ENCODE data around the gene PER2. TPM values are rescaled to one million over a fixed set of nuclear protein-coding genes. Genes with fewer than 3 reads are reported as not detected.
"Not testable (repeated sequence)": the region's sequence is repeated elsewhere in the genome, so short reads cannot be mapped to it uniquely, and the experiment has no call there.

PER2 gene, protein sequence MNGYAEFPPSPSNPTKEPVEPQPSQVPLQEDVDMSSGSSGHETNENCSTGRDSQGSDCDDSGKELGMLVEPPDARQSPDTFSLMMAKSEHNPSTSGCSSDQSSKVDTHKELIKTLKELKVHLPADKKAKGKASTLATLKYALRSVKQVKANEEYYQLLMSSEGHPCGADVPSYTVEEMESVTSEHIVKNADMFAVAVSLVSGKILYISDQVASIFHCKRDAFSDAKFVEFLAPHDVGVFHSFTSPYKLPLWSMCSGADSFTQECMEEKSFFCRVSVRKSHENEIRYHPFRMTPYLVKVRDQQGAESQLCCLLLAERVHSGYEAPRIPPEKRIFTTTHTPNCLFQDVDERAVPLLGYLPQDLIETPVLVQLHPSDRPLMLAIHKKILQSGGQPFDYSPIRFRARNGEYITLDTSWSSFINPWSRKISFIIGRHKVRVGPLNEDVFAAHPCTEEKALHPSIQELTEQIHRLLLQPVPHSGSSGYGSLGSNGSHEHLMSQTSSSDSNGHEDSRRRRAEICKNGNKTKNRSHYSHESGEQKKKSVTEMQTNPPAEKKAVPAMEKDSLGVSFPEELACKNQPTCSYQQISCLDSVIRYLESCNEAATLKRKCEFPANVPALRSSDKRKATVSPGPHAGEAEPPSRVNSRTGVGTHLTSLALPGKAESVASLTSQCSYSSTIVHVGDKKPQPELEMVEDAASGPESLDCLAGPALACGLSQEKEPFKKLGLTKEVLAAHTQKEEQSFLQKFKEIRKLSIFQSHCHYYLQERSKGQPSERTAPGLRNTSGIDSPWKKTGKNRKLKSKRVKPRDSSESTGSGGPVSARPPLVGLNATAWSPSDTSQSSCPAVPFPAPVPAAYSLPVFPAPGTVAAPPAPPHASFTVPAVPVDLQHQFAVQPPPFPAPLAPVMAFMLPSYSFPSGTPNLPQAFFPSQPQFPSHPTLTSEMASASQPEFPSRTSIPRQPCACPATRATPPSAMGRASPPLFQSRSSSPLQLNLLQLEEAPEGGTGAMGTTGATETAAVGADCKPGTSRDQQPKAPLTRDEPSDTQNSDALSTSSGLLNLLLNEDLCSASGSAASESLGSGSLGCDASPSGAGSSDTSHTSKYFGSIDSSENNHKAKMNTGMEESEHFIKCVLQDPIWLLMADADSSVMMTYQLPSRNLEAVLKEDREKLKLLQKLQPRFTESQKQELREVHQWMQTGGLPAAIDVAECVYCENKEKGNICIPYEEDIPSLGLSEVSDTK (N-terminal part only)
- 3.6 and 4.8 TPM in 2 replicates for total RNA-seq (2014; rRNA removed; shearing (Covaris generic))

- Histone ChIP-seq H3K36me3 (replicated peaks; ENCODE audit: control insufficient read depth, insufficient read depth, low read length) (no peaks in the 10 kb centered on the region), H3K27me3 (ENCODE audit: control insufficient read depth, insufficient read depth, low read length) (no peaks in the 10 kb centered on the region), H3K4me3 (ENCODE audit: insufficient read depth, low read depth, low read length) (peak within 1 kb of the TSS; percentile 80)
- DNase-seq = peak; percentile 88
These were observed at the start of gene PER2 for GRCh38 chr2:238287737-238288649. PER2 (minus strand) TSS chr2:238288610; CDS start chr2:238277936, 10,674 bp downstream.

GRCh38 chr2:238337846-238338245 is 49.4 kb upstream of the PER2 start:
- Histone ChIP-seq H3K4me3 (ENCODE audit: insufficient read depth, low read depth, low read length) (no peak overlapping the region), H3K36me3 (replicated peaks; ENCODE audit: control insufficient read depth, insufficient read depth, low read length) (no peaks in the 10 kb centered on the region; the same call in none of the 2 replicates), H3K27me3 (ENCODE audit: control insufficient read depth, insufficient read depth, low read length) (no peaks in the 10 kb centered on the region)
- no peak for DNase-seq

DNA sequence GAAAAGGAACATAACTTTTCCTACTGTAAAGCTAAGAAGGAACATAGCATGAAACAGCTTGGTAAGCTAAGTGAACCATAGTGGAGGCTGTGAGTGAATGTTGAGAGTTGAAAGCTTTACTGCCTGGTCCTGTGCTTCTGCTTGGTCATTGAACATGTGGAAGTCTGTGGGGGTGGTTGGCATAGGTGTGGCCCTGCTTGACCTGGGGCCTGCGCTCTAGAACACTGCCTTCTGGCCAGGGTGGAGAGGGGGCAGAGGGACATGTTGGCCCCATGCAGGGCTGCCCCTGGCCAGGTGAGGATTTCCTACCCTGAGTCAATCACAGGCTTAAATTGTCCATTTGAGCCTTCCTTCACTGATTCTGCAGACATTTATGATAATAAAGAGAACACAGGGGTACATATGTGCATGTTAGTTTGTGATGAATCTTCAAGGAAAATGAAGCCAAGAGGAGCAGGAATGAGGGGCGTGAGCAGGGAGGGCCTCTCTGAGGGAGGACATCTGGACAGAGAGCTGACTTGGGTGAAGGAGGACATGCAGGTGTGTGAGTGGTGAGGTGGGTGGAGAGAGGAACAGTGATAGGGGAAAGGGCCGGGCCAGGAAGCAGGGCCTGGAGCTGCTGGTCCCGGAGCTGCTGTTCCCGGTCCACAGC is 48.5 kb upstream of the PER2 start:
- H3K36me3 ChIP-seq (replicated peaks; ENCODE audit: control insufficient read depth, insufficient read depth, low read length) = no peaks in the 10 kb centered on the region; the same call in none of the 2 replicates
- no peak for DNase-seq
- no peak overlapping the region for H3K4me3 ChIP-seq (ENCODE audit: insufficient read depth, low read depth, low read length)
- no peaks in the 10 kb centered on the region for H3K27me3 ChIP-seq (ENCODE audit: control insufficient read depth, insufficient read depth, low read length)

DNA sequence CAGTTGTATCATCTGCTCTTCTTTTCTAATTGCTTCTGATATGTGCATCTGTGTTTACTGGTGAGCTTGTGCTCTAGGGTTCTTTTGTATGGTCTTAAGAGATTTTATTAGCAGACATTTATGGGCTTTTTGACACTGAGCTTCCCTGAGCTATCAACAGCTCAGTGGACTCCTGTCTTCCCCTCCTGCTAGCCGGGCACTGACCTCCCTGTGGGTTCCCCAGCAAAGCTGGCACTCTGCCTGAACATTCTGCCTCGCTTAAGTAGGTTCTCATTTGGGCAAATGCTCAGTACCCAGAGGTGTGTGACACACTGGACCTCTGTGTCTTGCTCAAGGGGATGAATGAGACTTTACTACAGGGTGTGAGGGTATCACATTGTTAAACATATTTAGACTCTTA is 47.7 kb upstream of the PER2 start:
- H3K4me3 ChIP-seq (ENCODE audit: insufficient read depth, low read depth, low read length) = no peak overlapping the region
- DNase-seq = no peak
- H3K27me3 ChIP-seq (ENCODE audit: control insufficient read depth, insufficient read depth, low read length) = no peaks in the 10 kb centered on the region
- no peaks in the 10 kb centered on the region; the same call in none of the 2 replicates for H3K36me3 ChIP-seq (replicated peaks; ENCODE audit: control insufficient read depth, insufficient read depth, low read length)

DNA sequence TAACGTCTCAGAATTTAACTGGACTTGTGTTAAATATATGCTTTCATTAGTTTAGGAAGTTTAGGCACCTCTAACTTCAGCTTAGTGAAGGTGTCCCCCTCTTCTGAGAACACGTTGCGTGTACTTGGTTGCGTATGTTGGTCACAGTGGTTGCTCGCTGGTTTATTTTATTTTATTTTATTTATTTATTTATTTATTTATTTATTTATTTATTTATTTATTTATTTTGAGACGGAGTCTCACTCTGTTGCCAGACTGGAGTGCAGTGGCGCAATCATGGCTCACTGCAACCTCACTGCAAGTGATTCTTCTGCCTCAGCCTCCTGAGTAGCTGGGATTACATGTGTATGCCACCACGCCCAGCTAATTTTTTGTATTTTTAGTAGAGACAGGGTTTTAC is 47.2 kb upstream of the PER2 start:
- DNase-seq; H3K36me3 ChIP-seq (replicated peaks; ENCODE audit: control insufficient read depth, insufficient read depth, low read length); H3K4me3 ChIP-seq (ENCODE audit: insufficient read depth, low read depth, low read length); H3K27me3 ChIP-seq (ENCODE audit: control insufficient read depth, insufficient read depth, low read length): not testable (repeated sequence)

DNA sequence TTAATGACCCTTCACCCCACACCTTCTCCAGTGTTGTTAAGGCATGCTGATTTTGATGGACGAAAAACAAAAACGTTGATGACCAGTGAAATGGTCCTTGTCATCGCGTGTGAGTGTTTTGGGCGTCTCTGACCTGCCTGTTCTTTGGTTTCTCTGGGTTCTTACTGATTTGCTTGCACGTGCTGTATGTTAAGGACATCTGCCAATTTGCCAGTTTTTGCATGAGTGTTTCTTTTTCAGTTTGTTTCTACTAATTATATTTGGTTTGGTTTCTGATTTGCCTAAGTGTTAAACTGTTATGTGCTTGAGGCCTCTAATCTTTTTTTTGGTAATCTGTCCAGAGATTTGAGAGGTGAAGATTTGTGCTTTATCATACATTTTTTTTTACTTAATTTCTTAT is 46.5 kb upstream of the PER2 start:
- DNase-seq = no peak
- Histone ChIP-seq H3K4me3 (ENCODE audit: insufficient read depth, low read depth, low read length) (no peak overlapping the region), H3K27me3 (ENCODE audit: control insufficient read depth, insufficient read depth, low read length) (no peaks in the 10 kb centered on the region), H3K36me3 (replicated peaks; ENCODE audit: control insufficient read depth, insufficient read depth, low read length) (no peaks in the 10 kb centered on the region; the same call in none of the 2 replicates)

DNA sequence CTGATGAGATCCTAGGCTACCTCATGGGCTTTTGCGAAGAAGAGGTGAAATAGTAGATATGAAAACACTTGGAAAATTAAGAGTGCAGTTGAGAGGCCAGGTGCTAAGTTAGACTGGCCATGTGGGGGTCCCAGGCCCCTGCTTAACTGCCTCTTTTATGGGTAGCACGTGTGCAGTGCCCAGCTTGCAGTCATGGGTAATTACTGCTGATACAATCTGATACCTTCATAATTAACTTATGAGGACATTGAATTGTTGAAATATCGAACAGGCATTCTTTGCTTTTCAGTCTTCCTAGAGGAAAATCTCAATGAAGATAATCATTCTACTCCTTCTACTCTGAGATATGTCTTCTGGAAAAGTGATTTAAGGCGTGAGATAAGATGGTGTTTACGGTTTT is 43.5 kb upstream of the PER2 start:
- no peak overlapping the region for H3K4me3 ChIP-seq (ENCODE audit: insufficient read depth, low read depth, low read length)
- H3K36me3 ChIP-seq (replicated peaks; ENCODE audit: control insufficient read depth, insufficient read depth, low read length) = peaks cover 3% of the 10 kb centered on the region; the same call in 1 of the 2 replicates

DNA sequence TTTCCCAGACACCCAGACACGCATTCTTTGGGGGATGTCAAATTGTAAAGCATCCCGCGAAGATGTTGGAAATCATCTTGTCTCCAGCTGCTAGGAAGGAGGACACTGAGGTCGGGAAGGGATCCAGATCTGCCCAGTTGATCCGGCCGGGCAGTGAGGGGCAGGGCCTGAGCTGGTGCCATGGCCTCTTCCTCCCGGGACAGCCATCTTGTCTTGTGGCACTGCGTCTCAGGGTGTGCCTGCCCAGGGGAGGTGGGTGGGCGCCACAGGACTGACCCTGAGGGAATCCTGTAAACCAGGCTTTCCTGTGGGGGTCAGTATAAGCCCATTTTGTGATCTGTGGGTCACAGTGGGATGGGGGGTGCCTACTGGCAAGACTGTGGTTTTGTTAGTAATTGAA is 42.0 kb upstream of the PER2 start:
- Histone ChIP-seq H3K4me3 (ENCODE audit: insufficient read depth, low read depth, low read length) (no peak overlapping the region), H3K36me3 (replicated peaks; ENCODE audit: control insufficient read depth, insufficient read depth, low read length) (peaks cover 3% of the 10 kb centered on the region; the same call in 1 of the 2 replicates), H3K27me3 (ENCODE audit: control insufficient read depth, insufficient read depth, low read length) (no peaks in the 10 kb centered on the region)
- DNase-seq = peak; percentile 33

More for the DNA sequence above, 43.5 kb upstream of the PER2 start:
- DNase-seq = no peak
- no peaks in the 10 kb centered on the region for H3K27me3 ChIP-seq (ENCODE audit: control insufficient read depth, insufficient read depth, low read length)

GRCh38 chr2:238327751-238328150 is 39.3 kb upstream of the PER2 start:
- no peak for DNase-seq
- no peaks in the 10 kb centered on the region for H3K27me3 ChIP-seq (ENCODE audit: control insufficient read depth, insufficient read depth, low read length)
- H3K36me3 ChIP-seq (replicated peaks; ENCODE audit: control insufficient read depth, insufficient read depth, low read length) = peaks cover 3% of the 10 kb centered on the region; the same call in 1 of the 2 replicates
- no peak overlapping the region for H3K4me3 ChIP-seq (ENCODE audit: insufficient read depth, low read depth, low read length)

DNA sequence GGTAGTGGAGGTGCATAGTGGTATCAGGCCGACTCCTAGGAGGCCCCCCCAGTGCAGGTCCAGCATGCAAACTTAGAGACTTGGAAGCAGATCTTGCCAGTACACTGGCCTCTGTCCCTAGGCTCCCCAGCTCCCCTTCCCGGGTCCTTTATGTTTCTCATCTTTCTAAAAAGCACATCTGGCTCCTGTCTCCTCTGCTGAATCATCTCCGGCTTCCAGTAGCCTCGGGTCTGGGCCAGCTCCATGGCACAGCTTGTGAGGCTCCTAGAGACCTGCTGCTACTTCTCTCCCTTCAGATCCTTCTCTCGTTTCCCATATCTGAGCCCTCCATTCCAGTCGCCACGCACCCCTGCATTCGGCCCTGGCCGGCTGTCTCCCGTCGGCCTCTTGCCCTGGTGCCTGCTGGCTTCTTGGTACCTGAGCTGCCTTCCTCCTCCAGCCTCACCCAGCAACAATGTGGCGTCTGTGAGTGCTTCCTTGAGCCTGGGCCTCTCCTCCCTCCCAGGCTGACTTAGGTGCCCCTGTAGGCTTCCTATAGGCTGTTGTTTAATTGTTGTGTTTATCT is 38.5 kb upstream of the PER2 start:
- DNase-seq = no peak
- H3K36me3 ChIP-seq (replicated peaks; ENCODE audit: control insufficient read depth, insufficient read depth, low read length) = peaks cover 3% of the 10 kb centered on the region; the same call in 1 of the 2 replicates
- no peak overlapping the region for H3K4me3 ChIP-seq (ENCODE audit: insufficient read depth, low read depth, low read length)

DNA sequence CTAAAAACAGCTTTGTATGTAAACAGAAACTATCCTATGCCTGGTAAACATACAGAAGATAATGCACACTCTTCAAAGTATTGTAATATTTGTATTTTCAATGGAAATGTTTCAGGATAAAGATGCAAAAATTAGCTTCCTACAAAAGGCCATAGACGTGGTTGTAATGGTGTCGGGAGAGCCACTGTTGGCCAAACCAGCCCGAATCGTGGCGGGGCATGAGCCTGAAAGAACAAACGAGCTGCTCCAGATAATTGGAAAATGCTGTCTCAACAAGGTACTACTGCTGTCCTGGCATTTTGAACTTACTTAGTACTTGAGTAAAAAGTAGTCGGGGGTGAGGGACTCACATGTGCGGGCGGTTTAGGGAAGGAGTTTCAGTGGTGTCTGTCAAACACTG is 37.3 kb upstream of the PER2 start:
- Histone ChIP-seq H3K36me3 (replicated peaks; ENCODE audit: control insufficient read depth, insufficient read depth, low read length) (peaks cover 3% of the 10 kb centered on the region; the same call in 1 of the 2 replicates), H3K27me3 (ENCODE audit: control insufficient read depth, insufficient read depth, low read length) (no peaks in the 10 kb centered on the region; the same call in 1 of the 2 replicates), H3K4me3 (ENCODE audit: insufficient read depth, low read depth, low read length) (no peak overlapping the region)
- no peak for DNase-seq

More for the DNA sequence above, 38.5 kb upstream of the PER2 start:
- no peaks in the 10 kb centered on the region for H3K27me3 ChIP-seq (ENCODE audit: control insufficient read depth, insufficient read depth, low read length)

DNA sequence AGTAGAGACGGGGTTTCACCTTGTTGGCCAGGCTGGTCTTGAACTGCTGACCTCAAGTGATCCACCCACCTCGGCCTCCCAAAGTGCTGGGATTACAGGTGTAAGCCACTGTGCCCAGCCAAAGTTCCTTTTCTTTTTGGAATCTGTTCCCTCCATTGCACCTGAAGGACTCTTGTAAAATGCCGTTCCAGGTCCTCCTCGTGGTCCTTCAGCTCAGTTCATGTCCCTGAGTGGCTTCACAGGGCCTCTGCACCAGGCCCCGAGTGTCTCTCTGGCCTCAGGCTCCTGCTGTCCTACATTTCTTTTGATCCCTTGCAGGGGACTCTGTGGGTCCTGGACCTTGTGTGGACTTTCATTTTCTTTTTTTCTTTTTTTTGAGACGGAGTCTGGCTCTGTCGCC is 35.8 kb upstream of the PER2 start:
- not testable (repeated sequence) for DNase-seq; H3K36me3 ChIP-seq (replicated peaks; ENCODE audit: control insufficient read depth, insufficient read depth, low read length); H3K27me3 ChIP-seq (ENCODE audit: control insufficient read depth, insufficient read depth, low read length); H3K4me3 ChIP-seq (ENCODE audit: insufficient read depth, low read depth, low read length)

DNA sequence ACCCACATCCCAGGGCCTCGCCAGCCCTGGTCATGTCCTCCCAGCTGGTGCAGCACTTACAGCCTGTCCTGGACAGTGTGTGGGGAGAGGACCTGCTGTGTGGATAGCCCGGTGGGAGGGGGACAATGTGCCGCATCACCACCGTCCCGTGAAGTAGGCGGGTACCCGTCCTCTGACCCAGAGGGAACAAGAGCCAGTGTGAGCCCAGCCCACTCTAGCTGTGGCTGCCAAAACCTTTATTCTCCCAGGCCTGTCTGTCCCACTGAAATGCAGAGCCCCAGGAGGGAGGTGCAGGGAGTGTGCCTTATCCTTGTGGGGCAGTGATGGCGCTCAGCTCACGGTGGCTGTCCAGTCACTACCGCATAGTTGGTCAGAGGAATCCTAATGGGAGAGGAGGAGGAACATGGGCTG is 33.6 kb upstream of the PER2 start:
- DNase-seq = no peak
- Histone ChIP-seq H3K36me3 (replicated peaks; ENCODE audit: control insufficient read depth, insufficient read depth, low read length) (no peaks in the 10 kb centered on the region), H3K4me3 (ENCODE audit: insufficient read depth, low read depth, low read length) (no peak overlapping the region), H3K27me3 (ENCODE audit: control insufficient read depth, insufficient read depth, low read length) (no peaks in the 10 kb centered on the region; the same call in 1 of the 2 replicates)
